Adrenal gland (tissue), 12 donors: Measurements from ENCODE around the gene PLIN5. TPM values are rescaled to one million over a fixed set of nuclear protein-coding genes. Genes with fewer than 3 reads are reported as not detected.

ENCODE experiments used
- DNase-seq, 7 donors: peaks; one replicate each; pipeline ENCODE4 v3.0.0-alpha.2; 2019 to 2020
- H3K27ac ChIP-seq, 5 donors: fragments of 200-600 bp; sonication (generic) in 4 of 5; 1 replicate in 3 of 5; 2 replicates in 2 of 5; pipeline versions ENCODE4 v1.5.1 to v1.8.0; 2016 to 2020; ENCODE audit warnings: mild to moderate bottlenecking in 1 of 5
- H3K27me3 ChIP-seq: fragments of 200-600 bp; 2 replicates; pipeline ENCODE4 v1.8.0; 2021
- H3K36me3 ChIP-seq, 2 donors: fragments of 200-600 bp; replicated peaks in 1 of 2; 1 replicate in 1 of 2; 2 replicates in 1 of 2; pipeline versions ENCODE4 v1.5.1 to v1.8.0; 2018 to 2022
- H3K4me1 ChIP-seq, 2 donors: fragments of 200-600 bp; replicated peaks in 1 of 2; 1 replicate in 1 of 2; 2 replicates in 1 of 2; pipeline versions ENCODE4 v1.5.1 to v1.8.0; 2018 to 2021
- H3K4me3 ChIP-seq, 4 donors: fragments of 200-600 bp; sonication (generic) in 3 of 4; one replicate each; pipeline ENCODE4 v1.5.1; 2016 to 2018
- H3K9me3 ChIP-seq, 3 donors: fragments of 200-600 bp; sonication (generic) in 1 of 3; replicated peaks in 1 of 3; 1 replicate in 2 of 3; 2 replicates in 1 of 3; pipeline versions ENCODE4 v1.5.1 to v1.8.0; 2016 to 2021
- CTCF ChIP-seq, 6 experiments: fragments of 450-650 bp in 4 of 6; fragments of 200-600 bp in 2 of 6; sonication (generic) in 1 of 6; IDR thresholded peaks; 1 replicate in 5 of 6; 2 replicates in 1 of 6; pipeline versions ENCODE4 v1.5.1 to v1.8.0; 2016 to 2021; ENCODE audit warnings: antibody characterized with exemption in 6 of 6, mild to moderate bottlenecking in 2 of 6, moderate library complexity in 1 of 6
- POLR2A ChIP-seq, 2 donors: fragments of 450-650 bp; IDR thresholded peaks; one replicate each; pipeline ENCODE4 v1.6.1; 2017; ENCODE audit warnings: antibody characterized with exemption in 2 of 2, mild to moderate bottlenecking in 2 of 2, moderate library complexity in 1 of 2
- WGBS, 4 donors: extraction: QIAGEN DNeasy Blood & Tissue Kit in 2 of 4; methylation state at CpG; one replicate each; pipeline versions ENCODE4 v1.1.5 to v1.1.7; 2013 to 2017; 5-methylcytosine and 5-hydroxymethylcytosine counted together
- intact Hi-C, 2 donors: fragments of 100-400 bp; cut with DNase I; formaldehyde crosslinking; loops; one replicate each; pipeline versions ENCODE4 v1.14.1 to v1.15.0; 2022 to 2023
- polyA plus RNA-seq, 3 donors: library from polyadenylated mRNA; stranded (reverse); fragments of 200-250 nt in 2 of 3; fragments of 350-450 nt in 1 of 3; fragmentation: Illumina TruSeq in 1 of 3; extraction: RNeasy Lipid Tissue Mini Kit (QIAGEN cat#74804) in 1 of 3; gene quantifications; one replicate each; pipeline ENCODE4 v1.2.3, GENCODE V29; 2013 to 2014
- total RNA-seq, 9 donors: library from RNA; depleted of rRNA in 4 of 9; stranded (reverse); fragments of >200 nt in 4 of 9; fragments of 120-200 nt in 1 of 9; fragmentation: NEBNext Ultra II Directional in 1 of 9; extraction: Animal tissue kit (Norgen Biotek cat#: 25700) in 1 of 9; gene quantifications; one replicate each; pipeline versions ENCODE4 v1.1.0 to v1.2.4, GENCODE V29; 2013 to 2023
- donor health status: healthy with polysubstance abuse.
- donor health status: Bipolar disorder and iron deficiency.
- donor health status: DM: yes; HTN: yes; CAD: no.
- donor health status: DM: no; HTN: no; CAD: no.
- donor health status: DM: no; HTN: no; CAD: no.
- donor health status: DM: yes; HTN: yes; CAD: no.

PLIN5 gene
- total and polyA plus RNA-seq, 12 donors = 0.57 to 47.6 (median 7.2) TPM

- DNase-seq = peak in 5 of 7 donors; percentile 39 to 61 (median 56)
- no peaks in the 10 kb centered on the region for H3K9me3 ChIP-seq
- no peak overlapping the region for H3K27ac ChIP-seq
- WGBS, 4 donors = 49 to 56% (median 51%) methylated on average over 5 to 12 of the region's 12 CpGs
- H3K4me1 ChIP-seq = peaks cover 0 to 8% of the 10 kb centered on the region in 2 donors
- intact Hi-C loops = no loop called here
- no peaks in the 10 kb centered on the region for H3K27me3 ChIP-seq
- H3K36me3 ChIP-seq = peaks cover 0 to 8% of the 10 kb centered on the region in 2 donors
- H3K4me3 ChIP-seq = no peak overlapping the region
- TF ChIP-seq CTCF (IDR thresholded peaks at IDR 0.05) = no peak
Measured at GRCh38 chr19:4507150-4507452, 27.9 kb downstream of the PLIN5 start.

GRCh38 chr19:4506449-4507149, 28.4 kb downstream of the PLIN5 start:
- Histone ChIP-seq H3K27ac (no peak overlapping the region), H3K27me3 (no peaks in the 10 kb centered on the region), H3K4me3 (no peak overlapping the region), H3K9me3 (no peaks in the 10 kb centered on the region), H3K36me3 (peaks cover 0 to 13% of the 10 kb centered on the region in 2 donors), H3K4me1 (peaks cover 0 to 8% of the 10 kb centered on the region in 2 donors)
- intact Hi-C loops = no loop called here
- no peak for DNase-seq
- WGBS, 4 donors = 62 to 75% (median 70%) methylated on average over 12 to 17 of the region's 17 CpGs
- no peak for TF ChIP-seq POLR2A (IDR thresholded peaks at IDR 0.05)
- no peak for TF ChIP-seq CTCF (IDR thresholded peaks at IDR 0.05)

GRCh38 chr19:4505570-4506448, 29.2 kb downstream of the PLIN5 start:
- no peak for TF ChIP-seq CTCF (IDR thresholded peaks at IDR 0.05)
- no peak for TF ChIP-seq POLR2A (IDR thresholded peaks at IDR 0.05)
- no peak for DNase-seq
- 94 to 96% (median 95%) methylated on average over 30 to 34 of the region's 34 CpGs for WGBS, 4 donors
- Histone ChIP-seq H3K4me1 (peaks cover 0 to 8% of the 10 kb centered on the region in 2 donors), H3K9me3 (no peaks in the 10 kb centered on the region), H3K27me3 (no peaks in the 10 kb centered on the region), H3K4me3 (no peak overlapping the region), H3K36me3 (peaks cover 0 to 21% of the 10 kb centered on the region in 2 donors), H3K27ac (no peak overlapping the region)
- intact Hi-C loops = no loop called here

GRCh38 chr19:4504891-4505569, 30.0 kb downstream of the PLIN5 start:
- DNase-seq = no peak
- Histone ChIP-seq H3K9me3 (no peaks in the 10 kb centered on the region), H3K4me3 (no peak overlapping the region), H3K27me3 (no peaks in the 10 kb centered on the region), H3K4me1 (peaks cover 0 to 8% of the 10 kb centered on the region in 2 donors), H3K27ac (no peak overlapping the region), H3K36me3 (peaks cover 0 to 25% of the 10 kb centered on the region in 2 donors)
- no peak for TF ChIP-seq POLR2A (IDR thresholded peaks at IDR 0.05)
- TF ChIP-seq CTCF (IDR thresholded peaks at IDR 0.05) = no peak
- 74 to 87% (median 76%) methylated on average over 9 to 15 of the region's 15 CpGs for WGBS, 4 donors
- intact Hi-C loops = no loop called here
